ENCODE data around the gene IFNL1. TPM values are rescaled to one million over a fixed set of nuclear protein-coding genes. Genes with fewer than 3 reads are reported as not detected.

Gene IFNL1
- total RNA-seq, 1 donor from 2014 or later, result not detected

DNA sequence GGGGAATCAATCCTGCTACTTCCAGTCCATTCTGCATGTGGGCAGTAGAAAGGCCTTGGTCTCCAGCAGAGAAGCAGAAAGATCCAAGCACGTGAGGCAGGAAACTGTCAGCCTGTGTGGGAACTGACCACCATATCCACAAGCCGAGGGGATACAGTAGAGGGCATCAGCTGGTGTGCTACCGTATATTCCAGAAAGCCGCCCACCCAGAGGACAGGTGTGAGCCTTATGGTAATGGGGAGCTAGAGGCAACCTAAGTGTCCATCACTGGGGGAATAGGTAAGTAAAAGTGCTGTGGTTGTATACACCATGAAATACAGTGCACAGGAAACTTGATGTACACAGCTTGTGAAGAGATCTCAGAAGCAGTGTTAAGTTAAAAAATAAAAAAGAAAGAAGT is 2.8 kb upstream of the IFNL1 start:
- H3K27me3 Mint-ChIP-seq (ENCODE audit: unreplicated experiment), result peaks cover 4% of the 10 kb centered on the region
- no peaks in the 10 kb centered on the region for H3K4me1 Mint-ChIP-seq (ENCODE audit: unreplicated experiment)
- H3K4me3 Mint-ChIP-seq (ENCODE audit: unreplicated experiment), result no peak overlapping the region
- no peak for DNase-seq (ENCODE audit: low spot score)
- peaks cover under 1% of the 10 kb centered on the region for H3K36me3 Mint-ChIP-seq (ENCODE audit: low read depth, unreplicated experiment)
- TF ChIP-seq, protein P1, sequence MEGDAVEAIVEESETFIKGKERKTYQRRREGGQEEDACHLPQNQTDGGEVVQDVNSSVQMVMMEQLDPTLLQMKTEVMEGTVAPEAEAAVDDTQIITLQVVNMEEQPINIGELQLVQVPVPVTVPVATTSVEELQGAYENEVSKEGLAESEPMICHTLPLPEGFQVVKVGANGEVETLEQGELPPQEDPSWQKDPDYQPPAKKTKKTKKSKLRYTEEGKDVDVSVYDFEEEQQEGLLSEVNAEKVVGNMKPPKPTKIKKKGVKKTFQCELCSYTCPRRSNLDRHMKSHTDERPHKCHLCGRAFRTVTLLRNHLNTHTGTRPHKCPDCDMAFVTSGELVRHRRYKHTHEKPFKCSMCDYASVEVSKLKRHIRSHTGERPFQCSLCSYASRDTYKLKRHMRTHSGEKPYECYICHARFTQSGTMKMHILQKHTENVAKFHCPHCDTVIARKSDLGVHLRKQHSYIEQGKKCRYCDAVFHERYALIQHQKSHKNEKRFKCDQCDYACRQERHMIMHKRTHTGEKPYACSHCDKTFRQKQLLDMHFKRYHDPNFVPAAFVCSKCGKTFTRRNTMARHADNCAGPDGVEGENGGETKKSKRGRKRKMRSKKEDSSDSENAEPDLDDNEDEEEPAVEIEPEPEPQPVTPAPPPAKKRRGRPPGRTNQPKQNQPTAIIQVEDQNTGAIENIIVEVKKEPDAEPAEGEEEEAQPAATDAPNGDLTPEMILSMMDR (IDR thresholded peaks at IDR 0.05; ENCODE audit: unreplicated experiment), result no peak
- H3K27ac Mint-ChIP-seq (ENCODE audit: unreplicated experiment), result no peak overlapping the region
- no peaks in the 10 kb centered on the region for H3K9me3 Mint-ChIP-seq (ENCODE audit: unreplicated experiment)

DNA sequence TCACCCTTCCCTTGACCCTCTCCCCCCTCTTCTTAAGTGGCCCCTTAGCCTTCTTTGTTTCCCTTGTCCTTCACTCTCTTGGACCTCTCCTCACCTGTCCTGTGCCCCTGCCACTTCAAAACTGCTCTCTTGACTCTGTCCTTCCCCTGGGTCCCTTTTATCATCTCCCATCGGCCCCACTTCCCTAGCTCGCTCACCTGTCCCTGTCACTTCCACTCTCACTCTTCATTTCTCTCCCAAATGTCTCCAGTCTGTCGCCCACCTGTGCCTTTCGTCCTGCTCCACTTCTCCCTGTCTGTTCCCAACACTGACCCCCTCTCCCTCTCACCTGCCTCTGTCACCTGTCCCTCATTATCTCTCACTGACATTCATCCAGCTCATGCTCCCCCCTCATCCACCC is 699 bp downstream of the IFNL1 start:
- Mint-ChIP-seq H3K4me3 (ENCODE audit: unreplicated experiment) (no peak overlapping the region), H3K27ac (ENCODE audit: unreplicated experiment) (no peak overlapping the region), H3K9me3 (ENCODE audit: unreplicated experiment) (no peaks in the 10 kb centered on the region), H3K4me1 (ENCODE audit: unreplicated experiment) (no peaks in the 10 kb centered on the region), H3K27me3 (ENCODE audit: unreplicated experiment) (peaks cover 4% of the 10 kb centered on the region), H3K36me3 (ENCODE audit: low read depth, unreplicated experiment) (peaks cover 4% of the 10 kb centered on the region)
- no peak for DNase-seq (ENCODE audit: low spot score)
- TF ChIP-seq, protein P1 (IDR thresholded peaks at IDR 0.05; ENCODE audit: unreplicated experiment), result no peak

DNA sequence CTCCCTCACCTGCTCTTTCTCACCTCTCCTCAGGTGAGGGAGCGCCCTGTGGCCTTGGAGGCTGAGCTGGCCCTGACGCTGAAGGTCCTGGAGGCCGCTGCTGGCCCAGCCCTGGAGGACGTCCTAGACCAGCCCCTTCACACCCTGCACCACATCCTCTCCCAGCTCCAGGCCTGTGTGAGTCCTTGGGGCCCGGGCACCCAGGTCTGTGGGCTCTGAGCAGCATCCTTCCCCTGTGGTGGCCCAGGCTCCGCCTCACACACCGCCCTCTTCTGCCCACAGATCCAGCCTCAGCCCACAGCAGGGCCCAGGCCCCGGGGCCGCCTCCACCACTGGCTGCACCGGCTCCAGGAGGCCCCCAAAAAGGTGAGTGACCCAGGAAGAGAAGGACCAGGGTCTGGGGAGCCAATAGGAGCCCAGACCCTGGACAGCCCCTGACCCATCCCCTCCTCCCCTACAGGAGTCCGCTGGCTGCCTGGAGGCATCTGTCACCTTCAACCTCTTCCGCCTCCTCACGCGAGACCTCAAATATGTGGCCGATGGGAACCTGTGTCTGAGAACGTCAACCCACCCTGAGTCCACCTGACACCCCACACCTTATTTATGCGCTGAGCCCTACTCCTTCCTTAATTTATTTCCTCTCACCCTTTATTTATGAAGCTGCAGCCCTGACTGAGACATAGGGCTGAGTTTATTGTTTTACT is 1.9 kb downstream of the IFNL1 start:
- TF ChIP-seq, protein P1 (IDR thresholded peaks at IDR 0.05; ENCODE audit: unreplicated experiment), result no peak
- Mint-ChIP-seq H3K27me3 (ENCODE audit: unreplicated experiment) (peaks cover 4% of the 10 kb centered on the region), H3K4me1 (ENCODE audit: unreplicated experiment) (no peaks in the 10 kb centered on the region), H3K27ac (ENCODE audit: unreplicated experiment) (peak overlapping the region; percentile 8), H3K36me3 (ENCODE audit: low read depth, unreplicated experiment) (peaks cover 4% of the 10 kb centered on the region), H3K9me3 (ENCODE audit: unreplicated experiment) (no peaks in the 10 kb centered on the region), H3K4me3 (ENCODE audit: unreplicated experiment) (no peak overlapping the region)
- no peak for DNase-seq (ENCODE audit: low spot score)

DNA sequence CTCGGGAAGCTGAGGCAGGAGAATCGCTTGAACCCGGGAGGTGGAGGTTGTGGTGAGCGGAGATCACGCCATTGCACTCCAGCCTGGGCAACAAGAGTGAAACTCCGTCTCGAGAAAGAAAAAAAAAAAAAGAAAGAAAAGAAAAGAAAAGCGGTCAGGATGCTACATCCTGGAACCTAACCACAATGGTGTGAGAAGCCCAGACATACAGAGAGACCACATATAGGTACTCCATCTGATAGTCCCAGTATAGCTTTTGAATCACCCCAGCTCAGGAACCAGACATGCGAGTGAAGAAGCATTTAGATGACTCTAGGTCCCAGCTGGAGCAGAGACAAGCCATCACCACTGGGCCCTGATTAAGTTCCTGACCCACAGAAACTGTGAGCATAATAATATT is 3.2 kb downstream of the IFNL1 start:
- Mint-ChIP-seq H3K36me3 (ENCODE audit: low read depth, unreplicated experiment) (peaks cover 4% of the 10 kb centered on the region), H3K27ac (ENCODE audit: unreplicated experiment) (no peak overlapping the region), H3K4me1 (ENCODE audit: unreplicated experiment) (no peaks in the 10 kb centered on the region), H3K9me3 (ENCODE audit: unreplicated experiment) (no peaks in the 10 kb centered on the region), H3K4me3 (ENCODE audit: unreplicated experiment) (no peak overlapping the region), H3K27me3 (ENCODE audit: unreplicated experiment) (peaks cover 4% of the 10 kb centered on the region)
- TF ChIP-seq, protein P1 (IDR thresholded peaks at IDR 0.05; ENCODE audit: unreplicated experiment), result no peak
- no peak for DNase-seq (ENCODE audit: low spot score)

DNA sequence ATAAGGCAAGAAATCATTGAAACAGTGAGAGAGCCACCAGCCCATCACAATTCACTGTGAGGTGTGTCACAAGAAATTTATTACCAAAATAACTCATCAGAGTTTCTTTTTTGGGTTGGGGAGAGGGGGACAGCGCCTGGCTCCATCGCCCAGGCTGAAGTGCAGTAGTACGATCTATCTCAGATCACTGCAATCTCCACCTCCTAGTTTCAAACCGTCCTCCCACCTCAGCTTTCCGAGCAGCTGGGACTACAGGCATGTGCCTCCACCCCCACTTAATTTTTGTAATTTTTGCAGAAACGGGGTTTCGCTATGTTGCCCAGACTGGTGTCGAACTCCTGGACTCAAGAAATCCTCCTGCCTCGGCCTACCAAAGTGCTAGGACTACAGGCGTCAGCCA is 3.6 kb downstream of the IFNL1 start:
- Mint-ChIP-seq H3K36me3 (ENCODE audit: low read depth, unreplicated experiment) (peaks cover 4% of the 10 kb centered on the region), H3K27ac (ENCODE audit: unreplicated experiment) (no peak overlapping the region), H3K4me3 (ENCODE audit: unreplicated experiment) (no peak overlapping the region), H3K4me1 (ENCODE audit: unreplicated experiment) (no peaks in the 10 kb centered on the region), H3K27me3 (ENCODE audit: unreplicated experiment) (peaks cover 4% of the 10 kb centered on the region), H3K9me3 (ENCODE audit: unreplicated experiment) (no peaks in the 10 kb centered on the region)
- TF ChIP-seq, protein P1 (IDR thresholded peaks at IDR 0.05; ENCODE audit: unreplicated experiment), result no peak
- no peak for DNase-seq (ENCODE audit: low spot score)

Measured in endothelial cell (in vitro differentiated cells).